Measurements from ENCODE around the gene KPNA4.
"Not testable (repeated sequence)": the region's sequence is repeated elsewhere in the genome, so short reads cannot be mapped to it uniquely, and the experiment has no call there.

KPNA4 gene

GRCh38 chr3:160490166-160490565 is 75.2 kb downstream of the KPNA4 start:
- DNase-seq (ENCODE audit: low read depth) = no peak

GRCh38 chr3:160486459-160486869 is 78.9 kb downstream of the KPNA4 start:
- DNase-seq (ENCODE audit: low read depth) = no peak

GRCh38 chr3:160482796-160483195 is 82.6 kb downstream of the KPNA4 start:
- DNase-seq (ENCODE audit: low read depth) = no peak

GRCh38 chr3:160481856-160482255 is 83.5 kb downstream of the KPNA4 start:
- DNase-seq (ENCODE audit: low read depth) = no peak

- DNase-seq (ENCODE audit: low read depth) = no peak
Observed at GRCh38 chr3:160480931-160481330, 84.4 kb downstream of the KPNA4 start.

DNA sequence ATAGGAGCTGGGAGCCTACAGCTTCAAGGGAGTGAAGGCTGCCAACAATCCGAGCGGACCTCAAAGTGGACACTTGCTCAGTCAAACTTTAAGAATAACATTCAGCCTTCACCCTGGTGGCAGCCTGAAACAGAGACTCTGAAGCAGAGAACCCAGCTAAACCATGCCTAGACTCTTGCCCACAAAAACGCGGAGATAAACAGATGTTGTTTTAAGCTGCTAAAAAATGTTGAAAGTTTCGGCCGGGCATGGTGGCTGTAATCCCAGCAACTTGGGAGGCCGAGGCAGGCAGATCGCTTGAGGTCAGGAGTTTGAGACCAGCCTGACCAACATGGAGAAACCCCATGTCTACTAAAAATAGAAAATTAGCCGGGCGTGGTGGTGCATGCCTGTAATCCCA is 86.0 kb downstream of the KPNA4 start:
- DNase-seq (ENCODE audit: low read depth) = no peak

- no peak for DNase-seq (ENCODE audit: low read depth)
Observed at GRCh38 chr3:160478338-160478737, 87.0 kb downstream of the KPNA4 start.

DNA sequence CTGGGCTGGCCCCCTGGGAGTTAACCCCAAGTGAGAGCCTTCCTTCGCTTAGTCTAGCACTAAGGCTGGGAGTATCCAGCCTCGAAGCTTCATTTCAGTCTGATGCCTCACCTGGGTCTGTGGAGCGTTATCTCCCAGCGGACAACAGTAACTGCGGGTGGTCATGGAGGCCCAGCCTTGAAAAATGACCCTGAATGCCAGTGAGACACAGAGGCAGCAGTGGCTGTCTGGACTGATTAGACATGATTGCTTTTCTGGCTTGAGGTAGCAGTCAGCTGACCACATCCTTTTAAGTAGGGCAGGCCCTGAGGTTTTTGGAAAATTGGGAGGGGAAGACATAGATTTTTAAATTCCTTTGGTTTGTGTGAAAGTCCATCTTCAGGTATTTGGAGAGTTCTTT is 87.6 kb downstream of the KPNA4 start:
- no peak for DNase-seq (ENCODE audit: low read depth)

- DNase-seq (ENCODE audit: low read depth) = no peak
Observed at GRCh38 chr3:160475884-160476283, 89.5 kb downstream of the KPNA4 start.

GRCh38 chr3:160475153-160475552 is 90.2 kb downstream of the KPNA4 start:
- no peak for DNase-seq (ENCODE audit: low read depth)

DNA sequence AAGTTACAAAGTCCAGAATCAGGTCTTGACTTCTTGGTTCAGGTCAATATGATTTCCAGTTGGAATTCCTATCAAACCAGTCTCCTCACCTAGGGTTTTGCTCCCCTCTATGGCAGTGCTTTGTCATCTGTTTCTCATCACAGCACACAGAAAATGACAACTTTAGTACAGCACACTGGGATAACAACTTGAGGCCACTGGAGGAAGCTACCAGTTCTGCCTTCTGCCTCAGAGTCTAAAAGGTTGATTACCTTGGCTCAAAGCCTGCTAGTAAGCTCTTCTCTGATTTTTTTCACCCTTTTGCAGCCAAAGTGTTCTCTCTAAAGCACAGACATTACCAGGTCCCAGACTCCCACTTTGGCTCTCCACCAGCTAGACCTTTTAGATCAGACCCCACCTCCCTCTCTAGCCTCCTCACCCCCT is 90.9 kb downstream of the KPNA4 start:
- no peak for DNase-seq (ENCODE audit: low read depth)

GRCh38 chr3:160473978-160474377 is 91.4 kb downstream of the KPNA4 start:
- no peak for DNase-seq (ENCODE audit: low read depth)

GRCh38 chr3:160473221-160473620 is 92.2 kb downstream of the KPNA4 start:
- DNase-seq (ENCODE audit: low read depth) = no peak

- DNase-seq (ENCODE audit: low read depth) = no peak
Observed at GRCh38 chr3:160472344-160472743, 93.0 kb downstream of the KPNA4 start.

- DNase-seq (ENCODE audit: low read depth) = no peak
Observed at GRCh38 chr3:160471892-160472291, 93.5 kb downstream of the KPNA4 start.

DNA sequence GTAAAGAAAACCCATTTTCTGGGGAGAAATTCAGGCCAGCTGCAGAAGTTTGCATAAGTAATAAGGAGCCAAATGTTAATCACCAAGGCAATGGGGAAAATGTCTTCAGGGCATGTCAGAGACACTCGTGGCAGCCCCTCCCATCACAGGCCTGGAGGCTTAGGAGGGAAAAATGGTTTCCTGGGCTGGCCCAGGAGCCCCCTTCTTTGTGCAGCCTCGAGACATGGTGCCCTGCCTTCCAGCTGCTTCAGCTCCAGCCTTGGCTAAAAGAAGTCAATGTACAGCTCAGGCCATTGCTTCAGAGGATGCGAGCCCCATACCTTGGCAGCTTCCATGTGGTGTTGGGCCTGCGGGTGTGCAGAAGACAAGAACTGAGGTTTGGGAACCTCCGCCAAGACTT is 95.2 kb downstream of the KPNA4 start:
- DNase-seq (ENCODE audit: low read depth) = no peak

DNA sequence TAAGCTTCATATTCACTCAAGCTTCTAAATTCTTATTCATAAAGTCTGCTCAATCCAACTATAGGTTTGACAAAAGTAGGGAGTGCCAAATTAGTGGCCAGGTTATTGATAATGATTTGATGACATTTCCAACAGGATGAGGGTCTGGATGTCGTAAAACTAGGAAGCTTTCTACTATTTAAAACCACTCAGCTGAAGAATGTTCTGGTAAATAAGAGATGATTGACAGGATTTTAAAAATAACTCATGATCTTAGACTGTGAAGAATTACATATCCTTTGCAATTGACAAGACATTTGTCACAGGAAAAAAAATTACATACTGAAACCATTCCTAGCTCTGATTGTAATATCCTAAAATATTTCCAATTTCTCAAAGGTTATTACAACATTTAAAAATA is 100.4 kb downstream of the KPNA4 start:
- no peak for DNase-seq (ENCODE audit: low read depth)

- no peak for DNase-seq (ENCODE audit: low read depth)
Observed at GRCh38 chr3:160464321-160464720, 101.0 kb downstream of the KPNA4 start.

GRCh38 chr3:160460033-160460432 is 105.3 kb downstream of the KPNA4 start:
- DNase-seq (ENCODE audit: low read depth) = no peak

DNA sequence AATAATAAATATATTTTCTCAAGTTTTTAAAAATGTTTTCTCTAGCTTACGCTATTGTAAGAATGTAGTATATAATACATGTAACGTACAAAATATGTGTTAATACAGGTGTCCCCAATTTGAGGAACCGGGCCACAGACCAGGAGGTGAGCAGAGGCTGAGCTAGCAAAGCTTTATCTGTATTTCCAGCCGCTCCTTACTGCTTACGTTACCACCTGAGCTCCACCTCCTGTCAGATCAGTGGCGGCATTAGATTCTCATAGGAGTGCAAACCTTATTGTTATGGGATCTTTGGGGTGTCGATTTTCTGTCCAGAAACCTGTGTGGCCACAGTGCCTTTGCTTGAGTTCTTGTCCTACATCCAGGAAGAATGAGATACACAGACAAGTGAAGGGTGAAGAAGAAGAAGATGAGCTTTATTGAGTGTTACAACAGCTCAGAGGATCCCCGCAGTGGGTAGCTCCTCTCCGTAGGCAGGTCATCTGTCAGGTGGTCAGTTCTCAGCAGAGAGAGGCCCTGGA is 105.9 kb downstream of the KPNA4 start:
- no peak for DNase-seq (ENCODE audit: low read depth)

DNA sequence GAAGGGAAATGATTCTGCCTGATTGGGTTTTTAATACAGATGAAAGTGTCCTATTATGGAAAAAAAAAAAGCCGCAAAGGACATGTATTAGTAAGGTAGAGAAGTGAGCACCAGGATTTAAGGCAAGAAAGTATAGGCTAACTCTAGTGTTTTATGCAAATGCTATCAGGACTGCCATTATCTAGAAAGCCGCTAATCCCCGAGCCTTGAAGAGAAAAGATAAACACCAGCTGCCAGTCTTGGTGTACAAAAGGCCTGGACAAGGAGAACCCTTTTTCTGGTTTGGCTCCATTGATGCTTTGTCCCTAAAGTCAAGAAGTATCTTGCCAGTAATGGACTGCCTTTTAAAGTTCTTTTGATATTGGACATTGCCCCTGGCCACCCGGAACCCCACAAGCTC is 107.2 kb downstream of the KPNA4 start:
- no peak for DNase-seq (ENCODE audit: low read depth)

DNA sequence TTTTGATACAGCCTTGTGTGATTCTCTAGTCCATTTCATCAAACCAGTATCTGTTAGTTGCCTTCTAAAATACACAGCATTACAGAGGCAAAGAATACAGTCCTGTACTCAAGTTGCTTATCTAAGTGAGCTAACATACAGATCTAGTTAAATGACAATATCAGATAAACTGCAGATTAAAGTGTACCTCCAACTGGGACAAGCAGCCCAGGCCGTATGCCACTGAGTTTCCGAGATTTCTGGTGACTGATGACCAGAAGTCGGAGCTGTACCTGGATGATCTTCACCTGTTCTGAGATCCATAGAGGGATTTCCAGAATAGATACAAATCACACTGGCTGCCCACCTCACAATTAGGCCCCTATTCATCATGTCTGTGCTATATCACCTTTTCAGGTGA is 109.5 kb downstream of the KPNA4 start:
- DNase-seq (ENCODE audit: low read depth) = no peak

- DNase-seq (ENCODE audit: low read depth) = no peak
Observed at GRCh38 chr3:160454995-160455394, 110.4 kb downstream of the KPNA4 start.

DNA sequence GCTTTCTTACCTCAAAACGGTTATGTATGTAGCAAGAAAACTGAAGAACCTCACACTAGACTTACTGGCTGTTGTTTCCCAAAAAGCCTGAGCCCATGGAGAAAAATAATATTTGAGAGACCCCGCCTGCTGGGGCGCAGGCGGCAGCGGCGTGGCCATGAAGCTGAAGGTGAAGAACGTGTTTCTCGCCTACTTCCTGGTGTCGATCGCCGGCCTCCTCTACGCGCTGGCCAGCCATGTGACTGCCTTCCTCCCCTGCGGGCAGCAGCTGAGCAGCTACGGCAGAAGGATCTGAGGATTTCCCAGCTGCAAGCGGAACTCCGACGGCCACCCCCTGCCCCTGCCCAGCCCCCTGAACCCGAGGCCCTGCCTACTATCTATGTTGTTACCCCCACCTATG is 113.1 kb downstream of the KPNA4 start:
- not testable (repeated sequence) for DNase-seq (ENCODE audit: low read depth)

- DNase-seq (ENCODE audit: low read depth) = no peak
Observed at GRCh38 chr3:160451602-160452001, 113.8 kb downstream of the KPNA4 start.
